Measurements from ENCODE around the gene CELF4.

Gene CELF4

GRCh38 chr18:37389041-37389440 lies 176.6 kb downstream of the CELF4 start:
- no peak for DNase-seq (ENCODE audit: low read depth in 1 of 2, low spot score in 1 of 2)
- peaks cover 21% of the 10 kb centered on the region for H3K27me3 ChIP-seq (ENCODE audit: insufficient read depth, poor library complexity, severe bottlenecking)
- H3K4me3 ChIP-seq (replicated peaks; ENCODE audit: insufficient read depth, low read length) = no peak overlapping the region
- H3K27ac ChIP-seq (replicated peaks) = no peak overlapping the region
- TF ChIP-seq REST (IDR thresholded peaks at IDR 0.05; ENCODE audit: insufficient replicate concordance, low read depth) (no peak), POLR2AphosphoS5 (IDR thresholded peaks at IDR 0.05; ENCODE audit: low read depth) (no peak), CTCF (IDR thresholded peaks at IDR 0.05; ENCODE audit: insufficient read depth, low read length) (no peak), SPI1 (IDR thresholded peaks at IDR 0.05; ENCODE audit: borderline replicate concordance, low read depth) (no peak), GABPA (IDR thresholded peaks at IDR 0.05; ENCODE audit: low read depth) (no peak)

- no peak for DNase-seq (ENCODE audit: low read depth in 1 of 2, low spot score in 1 of 2)
- no peak for TF ChIP-seq SPI1 (IDR thresholded peaks at IDR 0.05; ENCODE audit: borderline replicate concordance, low read depth)
- TF ChIP-seq CTCF (IDR thresholded peaks at IDR 0.05; ENCODE audit: insufficient read depth, low read length) = no peak
- TF ChIP-seq REST (IDR thresholded peaks at IDR 0.05; ENCODE audit: insufficient replicate concordance, low read depth) = no peak
- no peak for TF ChIP-seq GABPA (IDR thresholded peaks at IDR 0.05; ENCODE audit: low read depth)
- no peak for TF ChIP-seq POLR2AphosphoS5 (IDR thresholded peaks at IDR 0.05; ENCODE audit: low read depth)
- H3K27ac ChIP-seq (replicated peaks) = no peak overlapping the region
- H3K27me3 ChIP-seq (ENCODE audit: insufficient read depth, poor library complexity, severe bottlenecking) = peaks cover 18% of the 10 kb centered on the region
- no peak overlapping the region for H3K4me3 ChIP-seq (replicated peaks; ENCODE audit: insufficient read depth, low read length)
Observed at GRCh38 chr18:37388413-37388812, 177.2 kb downstream of the CELF4 start.

GRCh38 chr18:37385846-37386778 lies 179.5 kb downstream of the CELF4 start:
- TF ChIP-seq CTCF (IDR thresholded peaks at IDR 0.05; ENCODE audit: insufficient read depth, low read length) (peak; percentile 31), SPI1 (IDR thresholded peaks at IDR 0.05; ENCODE audit: borderline replicate concordance, low read depth) (no peak)
- no peak overlapping the region for H3K4me3 ChIP-seq (replicated peaks; ENCODE audit: insufficient read depth, low read length)
- peaks cover 3% of the 10 kb centered on the region for H3K27me3 ChIP-seq (ENCODE audit: insufficient read depth, poor library complexity, severe bottlenecking)

More at GRCh38 chr18:37385846-37386778, 179.5 kb downstream of the CELF4 start:
- no peak for DNase-seq (ENCODE audit: low read depth in 1 of 2, low spot score in 1 of 2)
- H3K27ac ChIP-seq (replicated peaks) = no peak overlapping the region
